Esophagus muscularis mucosa (tissue), 3 donors: ENCODE results near the gene TEX29.

ENCODE experiments used
- POLR2AphosphoS5 ChIP-seq, 2 donors: sonication (generic); formaldehyde crosslinking; IDR thresholded peaks; one replicate each; pipeline ENCODE4 v1.6.1; 2017; ENCODE audit warnings: antibody characterized with exemption in 2 of 2
- TF ChIP-seq, protein P1 (sequence below), 3 experiments: fragments of 200-600 bp in 2 of 3; fragments of 450-650 bp in 1 of 3; sonication (generic) in 2 of 3; IDR thresholded peaks; one replicate each; pipeline ENCODE4 v1.5.1; 2017 to 2019; ENCODE audit warnings: antibody characterized with exemption in 3 of 3, mild to moderate bottlenecking in 2 of 3, moderate library complexity in 1 of 3

DNA sequence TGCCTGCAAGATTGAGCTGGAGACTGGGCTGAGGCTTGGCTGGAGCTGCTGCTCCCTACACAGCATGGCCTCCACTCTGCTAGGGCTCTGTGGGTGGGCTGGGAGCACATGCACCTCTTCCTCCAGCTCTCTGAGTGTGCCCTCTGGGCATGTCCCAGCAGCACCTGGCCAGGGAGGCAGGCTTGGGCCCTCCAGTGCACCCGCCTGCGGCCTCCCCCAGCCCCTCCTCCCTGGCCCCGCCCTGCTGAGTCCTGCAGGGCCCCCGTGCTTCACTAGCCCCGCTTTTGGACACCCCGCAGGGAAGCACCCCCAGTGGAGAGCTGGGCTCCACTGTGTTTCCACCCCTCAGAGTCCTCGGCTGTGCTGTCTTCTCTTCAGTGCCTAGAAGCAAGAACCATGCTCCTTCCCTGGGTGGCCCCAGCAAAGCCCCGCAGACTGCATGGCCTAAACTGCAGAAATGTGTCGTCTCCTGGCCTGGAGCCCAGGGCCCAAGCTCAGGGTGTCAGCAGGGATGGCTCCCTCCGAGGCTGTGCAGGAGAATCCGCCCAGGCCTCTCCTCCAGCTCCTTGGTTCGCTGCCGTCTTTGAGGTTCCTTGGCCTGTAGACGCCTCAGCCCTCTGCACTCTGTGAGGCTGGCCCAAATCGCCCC is 5.0 kb upstream of the TEX29 start:
- TF ChIP-seq, protein P1, sequence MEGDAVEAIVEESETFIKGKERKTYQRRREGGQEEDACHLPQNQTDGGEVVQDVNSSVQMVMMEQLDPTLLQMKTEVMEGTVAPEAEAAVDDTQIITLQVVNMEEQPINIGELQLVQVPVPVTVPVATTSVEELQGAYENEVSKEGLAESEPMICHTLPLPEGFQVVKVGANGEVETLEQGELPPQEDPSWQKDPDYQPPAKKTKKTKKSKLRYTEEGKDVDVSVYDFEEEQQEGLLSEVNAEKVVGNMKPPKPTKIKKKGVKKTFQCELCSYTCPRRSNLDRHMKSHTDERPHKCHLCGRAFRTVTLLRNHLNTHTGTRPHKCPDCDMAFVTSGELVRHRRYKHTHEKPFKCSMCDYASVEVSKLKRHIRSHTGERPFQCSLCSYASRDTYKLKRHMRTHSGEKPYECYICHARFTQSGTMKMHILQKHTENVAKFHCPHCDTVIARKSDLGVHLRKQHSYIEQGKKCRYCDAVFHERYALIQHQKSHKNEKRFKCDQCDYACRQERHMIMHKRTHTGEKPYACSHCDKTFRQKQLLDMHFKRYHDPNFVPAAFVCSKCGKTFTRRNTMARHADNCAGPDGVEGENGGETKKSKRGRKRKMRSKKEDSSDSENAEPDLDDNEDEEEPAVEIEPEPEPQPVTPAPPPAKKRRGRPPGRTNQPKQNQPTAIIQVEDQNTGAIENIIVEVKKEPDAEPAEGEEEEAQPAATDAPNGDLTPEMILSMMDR (IDR thresholded peaks at IDR 0.05), result no peak
- no peak for TF ChIP-seq POLR2AphosphoS5 (IDR thresholded peaks at IDR 0.05)
